ENCODE data around the gene GTF2A1L.
A peak's percentile ranks its signal among the peaks of the same experiment; 100 is the strongest.

Gene GTF2A1L

GRCh38 chr2:48691935-48692691, 74.5 kb downstream of the GTF2A1L start:
- TF ChIP-seq CTCF (IDR thresholded peaks at IDR 0.05; ENCODE audit: poor library complexity, severe bottlenecking), result no peak
- H3K36me3 ChIP-seq (ENCODE audit: low read depth), result no peaks in the 10 kb centered on the region
- H3K4me1 ChIP-seq (ENCODE audit: insufficient read depth, poor library complexity, severe bottlenecking), result no peaks in the 10 kb centered on the region
- no peak overlapping the region for H3K27ac ChIP-seq (ENCODE audit: poor library complexity, severe bottlenecking)
- DNase-seq (ENCODE audit: low spot score) (no peak), ATAC-seq (ENCODE audit: low read depth) (no peak)
- no peak overlapping the region for H3K4me3 ChIP-seq (ENCODE audit: severe bottlenecking)
- H3K9me3 ChIP-seq (ENCODE audit: severe bottlenecking), result no peaks in the 10 kb centered on the region
- no peaks in the 10 kb centered on the region for H3K27me3 ChIP-seq (ENCODE audit: insufficient read depth, poor library complexity, severe bottlenecking)

GRCh38 chr2:48693066-48693465, 75.4 kb downstream of the GTF2A1L start:
- H3K36me3 ChIP-seq (ENCODE audit: low read depth), result no peaks in the 10 kb centered on the region
- no peaks in the 10 kb centered on the region for H3K9me3 ChIP-seq (ENCODE audit: severe bottlenecking)
- ATAC-seq (ENCODE audit: low read depth) (no peak), DNase-seq (ENCODE audit: low spot score) (no peak)
- no peak overlapping the region for H3K27ac ChIP-seq (ENCODE audit: poor library complexity, severe bottlenecking)
- TF ChIP-seq CTCF (IDR thresholded peaks at IDR 0.05; ENCODE audit: poor library complexity, severe bottlenecking), result no peak
- no peaks in the 10 kb centered on the region for H3K4me1 ChIP-seq (ENCODE audit: insufficient read depth, poor library complexity, severe bottlenecking)
- no peak overlapping the region for H3K4me3 ChIP-seq (ENCODE audit: severe bottlenecking)
- H3K27me3 ChIP-seq (ENCODE audit: insufficient read depth, poor library complexity, severe bottlenecking), result no peaks in the 10 kb centered on the region

GRCh38 chr2:48693645-48694044, 76.0 kb downstream of the GTF2A1L start:
- Histone ChIP-seq H3K36me3 (ENCODE audit: low read depth) (no peaks in the 10 kb centered on the region), H3K27ac (ENCODE audit: poor library complexity, severe bottlenecking) (no peak overlapping the region), H3K4me1 (ENCODE audit: insufficient read depth, poor library complexity, severe bottlenecking) (no peaks in the 10 kb centered on the region), H3K27me3 (ENCODE audit: insufficient read depth, poor library complexity, severe bottlenecking) (no peaks in the 10 kb centered on the region), H3K4me3 (ENCODE audit: severe bottlenecking) (no peak overlapping the region), H3K9me3 (ENCODE audit: severe bottlenecking) (no peaks in the 10 kb centered on the region)
- peak; percentile 17; the same call in 1 of the 3 replicates for ATAC-seq (ENCODE audit: low read depth)
- TF ChIP-seq CTCF (IDR thresholded peaks at IDR 0.05; ENCODE audit: poor library complexity, severe bottlenecking), result no peak
- no peak for DNase-seq (ENCODE audit: low spot score)

- Histone ChIP-seq H3K4me1 (ENCODE audit: insufficient read depth, poor library complexity, severe bottlenecking) (no peaks in the 10 kb centered on the region), H3K27me3 (ENCODE audit: insufficient read depth, poor library complexity, severe bottlenecking) (no peaks in the 10 kb centered on the region), H3K4me3 (ENCODE audit: severe bottlenecking) (no peak overlapping the region), H3K27ac (ENCODE audit: poor library complexity, severe bottlenecking) (no peak overlapping the region), H3K9me3 (ENCODE audit: severe bottlenecking) (no peaks in the 10 kb centered on the region), H3K36me3 (ENCODE audit: low read depth) (no peaks in the 10 kb centered on the region)
- no peak for DNase-seq (ENCODE audit: low spot score)
- TF ChIP-seq CTCF (IDR thresholded peaks at IDR 0.05; ENCODE audit: poor library complexity, severe bottlenecking), result no peak
- peak; percentile 31; the same call in 2 of the 3 replicates for ATAC-seq (ENCODE audit: low read depth)
These were observed 76.5 kb downstream of the GTF2A1L start for GRCh38 chr2:48694149-48694548.

GRCh38 chr2:48695991-48696390, 78.3 kb downstream of the GTF2A1L start:
- Histone ChIP-seq H3K27ac (ENCODE audit: poor library complexity, severe bottlenecking) (no peak overlapping the region), H3K4me3 (ENCODE audit: severe bottlenecking) (no peak overlapping the region), H3K4me1 (ENCODE audit: insufficient read depth, poor library complexity, severe bottlenecking) (no peaks in the 10 kb centered on the region), H3K27me3 (ENCODE audit: insufficient read depth, poor library complexity, severe bottlenecking) (no peaks in the 10 kb centered on the region), H3K9me3 (ENCODE audit: severe bottlenecking) (no peaks in the 10 kb centered on the region), H3K36me3 (ENCODE audit: low read depth) (no peaks in the 10 kb centered on the region)
- DNase-seq (ENCODE audit: low spot score) (no peak), ATAC-seq (ENCODE audit: low read depth) (no peak)
- TF ChIP-seq CTCF (IDR thresholded peaks at IDR 0.05; ENCODE audit: poor library complexity, severe bottlenecking), result no peak

All from RWPE2 (cell line).